Nephron (organoid): ENCODE measurements around the gene EFR3B.

Experiments
- H3K27ac Mint-ChIP-seq, 3 experiments: 2 replicates each; pipeline ENCODE4 v1.8.0; 2020; ENCODE audit warnings: mixed read lengths in 3 of 3, mild to moderate bottlenecking in 2 of 3, moderate library complexity in 1 of 3
- H3K27me3 Mint-ChIP-seq: 2 replicates; pipeline ENCODE4 v1.8.0; 2021; ENCODE audit warnings: low read depth, mild to moderate bottlenecking, moderate library complexity, mixed read lengths
- H3K36me3 Mint-ChIP-seq: 2 replicates; pipeline ENCODE4 v1.8.0; 2020; ENCODE audit warnings: low read depth, mixed read lengths
- H3K4me1 Mint-ChIP-seq: 2 replicates; pipeline ENCODE4 v1.8.0; 2020; ENCODE audit warnings: mixed read lengths
- H3K4me3 Mint-ChIP-seq, 3 experiments: 2 replicates each; pipeline ENCODE4 v1.8.0; 2020; ENCODE audit warnings: mild to moderate bottlenecking in 3 of 3, mixed read lengths in 3 of 3, moderate library complexity in 2 of 3
- H3K9me3 Mint-ChIP-seq: 2 replicates; pipeline ENCODE4 v1.8.0; 2020; ENCODE audit warnings: mixed read lengths
- CTCF ChIP-seq, 3 experiments: fragments of 200-600 bp; sonication (generic); IDR thresholded peaks; one replicate each; pipeline ENCODE4 v1.5.0; 2021; ENCODE audit warnings: antibody characterized with exemption in 3 of 3; ENCODE audit not compliant: unreplicated experiment in 3 of 3

EFR3B gene

GRCh38 chr2:25081237-25081790, 39.4 kb downstream of the EFR3B start:
- Mint-ChIP-seq H3K4me3 (no peak overlapping the region), H3K9me3 (no peaks in the 10 kb centered on the region), H3K36me3 (no peaks in the 10 kb centered on the region), H3K4me1 (peaks cover 20% of the 10 kb centered on the region), H3K27ac (no peak overlapping the region), H3K27me3 (peaks cover 21% of the 10 kb centered on the region)
- TF ChIP-seq CTCF (IDR thresholded peaks at IDR 0.05; ENCODE audit: unreplicated experiment in 3 of 3) = no peak

GRCh38 chr2:25082002-25082622, 40.2 kb downstream of the EFR3B start:
- no peaks in the 10 kb centered on the region for H3K9me3 Mint-ChIP-seq
- H3K4me1 Mint-ChIP-seq = peaks cover 12% of the 10 kb centered on the region
- H3K4me3 Mint-ChIP-seq = no peak overlapping the region
- peaks cover 15% of the 10 kb centered on the region for H3K27me3 Mint-ChIP-seq
- TF ChIP-seq CTCF (IDR thresholded peaks at IDR 0.05; ENCODE audit: unreplicated experiment in 3 of 3) = no peak
- no peak overlapping the region for H3K27ac Mint-ChIP-seq
- no peaks in the 10 kb centered on the region for H3K36me3 Mint-ChIP-seq

GRCh38 chr2:25085761-25086560, 44.1 kb downstream of the EFR3B start:
- TF ChIP-seq CTCF (IDR thresholded peaks at IDR 0.05; ENCODE audit: unreplicated experiment in 3 of 3) = no peak
- no peaks in the 10 kb centered on the region for H3K36me3 Mint-ChIP-seq
- no peak overlapping the region for H3K4me3 Mint-ChIP-seq
- no peak overlapping the region for H3K27ac Mint-ChIP-seq
- H3K4me1 Mint-ChIP-seq = peaks cover 5% of the 10 kb centered on the region
- no peaks in the 10 kb centered on the region for H3K9me3 Mint-ChIP-seq
- peaks cover 11% of the 10 kb centered on the region for H3K27me3 Mint-ChIP-seq

GRCh38 chr2:25088817-25089516, 47.1 kb downstream of the EFR3B start:
- Mint-ChIP-seq H3K36me3 (peaks cover 5% of the 10 kb centered on the region), H3K27ac (peak overlapping the region in 1 of 3 experiments; percentile 43), H3K27me3 (no peaks in the 10 kb centered on the region), H3K9me3 (no peaks in the 10 kb centered on the region), H3K4me3 (no peak overlapping the region), H3K4me1 (peaks cover 5% of the 10 kb centered on the region)
- TF ChIP-seq CTCF (IDR thresholded peaks at IDR 0.05; ENCODE audit: unreplicated experiment in 3 of 3) = no peak

- H3K4me3 Mint-ChIP-seq = no peak overlapping the region
- TF ChIP-seq CTCF (IDR thresholded peaks at IDR 0.05; ENCODE audit: unreplicated experiment in 3 of 3) = no peak
- H3K4me1 Mint-ChIP-seq = peaks cover 5% of the 10 kb centered on the region
- H3K27me3 Mint-ChIP-seq = peaks cover under 1% of the 10 kb centered on the region
- no peaks in the 10 kb centered on the region for H3K9me3 Mint-ChIP-seq
- H3K27ac Mint-ChIP-seq = no peak overlapping the region
- H3K36me3 Mint-ChIP-seq = peaks cover 11% of the 10 kb centered on the region
Observed at GRCh38 chr2:25089605-25090315, 47.9 kb downstream of the EFR3B start.
